Cortex of kidney (tissue), 1 donor: ENCODE measurements around the gene CASZ1.

Experiments
- DNase-seq: peaks from one replicate; lab custom pipeline; 2025; lab: John Stamatoyannopoulos, UW

Gene CASZ1

DNA sequence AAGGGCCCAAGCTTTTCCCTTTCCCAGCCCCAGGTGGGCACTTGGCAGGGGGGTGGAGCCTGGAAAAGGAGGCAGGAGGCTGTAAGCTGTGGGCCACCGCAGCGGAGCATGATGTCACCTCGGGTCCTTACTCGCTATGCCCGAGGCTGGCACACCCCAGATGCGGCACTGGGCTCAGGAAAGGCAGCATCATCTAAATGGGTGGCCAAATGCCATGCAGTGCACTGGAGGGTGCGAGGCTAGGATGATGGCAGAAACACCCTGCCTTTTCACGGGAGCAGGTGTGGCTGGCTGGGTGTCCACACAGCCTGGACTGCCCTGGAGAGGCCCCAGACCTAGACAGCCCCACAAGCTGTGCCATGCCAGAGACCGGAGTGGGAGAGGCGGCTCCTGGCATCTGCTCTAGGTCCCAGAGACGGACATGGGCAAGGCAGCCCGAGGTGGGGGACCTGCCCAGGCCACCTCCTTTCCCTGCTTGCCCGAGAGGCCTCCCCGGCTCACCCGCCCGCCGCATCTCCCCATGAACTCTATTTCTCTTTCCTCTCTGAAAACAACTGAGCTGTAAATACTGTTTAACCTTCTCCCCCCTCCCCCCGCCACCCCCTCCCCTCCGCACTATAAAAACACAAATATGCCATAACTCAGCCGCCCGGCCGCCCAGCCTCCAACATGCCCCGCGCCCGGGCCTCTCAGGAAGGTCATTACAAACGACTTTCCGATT, 124.7 kb downstream of the CASZ1 start:
- DNase-seq = no peak

DNA sequence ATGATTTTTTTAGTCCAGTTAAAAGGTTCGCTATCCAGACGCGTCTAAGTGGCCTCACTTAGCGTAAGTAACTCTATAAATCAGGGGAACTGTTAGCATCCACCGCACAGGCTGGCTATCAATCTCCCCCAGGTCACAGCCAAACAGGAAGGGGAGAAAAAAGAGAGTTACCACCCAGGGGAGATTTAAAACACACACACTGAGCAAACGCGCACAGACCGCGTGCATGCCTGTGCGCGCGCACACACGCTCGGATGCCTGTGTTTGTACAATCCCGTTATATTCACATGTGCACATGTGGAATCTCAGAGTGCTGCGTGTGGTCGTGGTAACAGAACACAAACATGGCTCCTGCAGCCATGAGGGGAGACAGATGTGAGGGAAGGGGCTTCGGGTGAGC, 125.4 kb downstream of the CASZ1 start:
- no peak for DNase-seq

DNA sequence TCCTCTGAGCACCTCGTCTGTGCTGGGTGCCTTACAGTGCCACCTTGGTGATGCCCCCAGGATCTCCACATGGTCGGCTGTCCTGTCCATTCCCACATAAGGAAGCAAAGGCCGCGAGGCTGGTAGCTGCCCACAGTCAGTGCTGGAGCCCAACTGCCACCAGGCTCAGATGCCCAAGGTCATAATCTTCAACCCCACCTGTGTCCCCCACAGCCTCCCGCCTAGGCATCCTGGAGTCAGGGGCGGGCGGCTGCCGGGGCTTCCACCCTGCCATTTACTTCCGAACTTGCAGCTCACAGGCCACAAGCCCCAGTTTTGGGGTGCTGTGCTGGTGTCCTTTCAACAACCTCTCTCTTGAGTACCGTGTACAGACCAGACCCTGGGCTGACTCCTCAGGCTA, 126.3 kb downstream of the CASZ1 start:
- no peak for DNase-seq

DNA sequence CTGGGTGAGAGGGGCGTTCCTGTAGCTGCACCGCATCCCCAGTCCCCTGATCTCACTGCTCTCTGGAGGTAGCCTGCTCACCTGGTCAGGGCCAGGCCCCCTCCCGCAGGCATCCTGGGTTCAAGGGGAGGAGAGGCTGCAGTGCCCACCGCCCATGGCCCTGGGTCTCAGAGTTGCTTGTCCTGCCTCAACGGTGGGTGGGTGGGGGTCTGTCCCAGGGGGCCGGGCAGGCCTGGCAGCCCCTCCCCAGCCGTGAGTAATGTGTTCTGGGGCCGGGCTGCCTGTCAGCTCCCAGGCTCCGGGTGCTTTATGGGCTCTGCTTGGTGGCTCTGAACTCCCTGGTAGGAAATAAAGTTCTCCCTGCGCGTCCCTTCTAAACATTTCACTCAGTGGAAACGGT, 126.9 kb downstream of the CASZ1 start:
- DNase-seq = no peak

DNA sequence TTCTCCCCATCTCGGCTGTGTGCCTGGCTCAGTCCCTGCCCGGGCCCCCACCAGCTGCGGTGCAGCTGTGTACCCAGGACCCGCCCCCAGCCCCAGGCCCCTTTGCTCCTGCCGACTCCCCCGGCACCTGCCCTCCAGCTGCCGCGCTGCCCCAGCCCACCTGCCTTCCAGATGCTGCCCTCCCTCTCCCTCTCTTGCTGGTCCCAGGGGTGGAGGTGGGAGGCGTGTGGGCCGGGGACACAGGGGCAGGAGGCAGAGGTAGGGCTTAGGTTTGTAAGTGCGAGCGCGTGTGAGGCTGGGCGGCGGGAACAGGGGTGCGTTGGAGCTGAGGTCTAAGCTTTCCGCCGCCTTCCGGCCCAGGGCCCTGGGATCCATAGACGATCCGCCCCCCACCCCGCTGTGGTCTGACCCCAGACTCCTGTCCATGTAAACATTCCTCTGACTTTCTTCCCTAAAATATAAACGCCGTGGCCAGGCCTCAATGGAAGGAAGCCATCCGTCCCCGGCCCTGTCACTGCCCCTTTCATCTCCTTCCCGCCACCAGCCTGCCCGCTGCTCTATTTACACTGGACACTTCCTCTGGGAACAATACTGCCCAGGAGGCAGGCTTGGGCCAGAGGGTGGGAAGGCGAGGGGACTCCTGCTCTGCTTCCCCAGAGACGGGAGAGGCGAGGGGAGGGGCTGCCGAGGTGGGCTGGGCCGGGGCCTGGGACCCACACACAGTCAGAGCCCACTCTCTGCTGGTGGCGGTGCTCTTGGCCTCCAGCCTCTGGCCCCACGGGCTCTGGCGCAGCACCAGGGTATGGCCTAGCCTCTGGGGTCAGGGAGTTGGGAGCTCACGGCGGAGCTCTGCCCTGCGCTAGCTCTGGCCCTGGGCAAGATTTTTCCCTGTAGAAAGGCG, 128.3 kb downstream of the CASZ1 start:
- DNase-seq = no peak

DNA sequence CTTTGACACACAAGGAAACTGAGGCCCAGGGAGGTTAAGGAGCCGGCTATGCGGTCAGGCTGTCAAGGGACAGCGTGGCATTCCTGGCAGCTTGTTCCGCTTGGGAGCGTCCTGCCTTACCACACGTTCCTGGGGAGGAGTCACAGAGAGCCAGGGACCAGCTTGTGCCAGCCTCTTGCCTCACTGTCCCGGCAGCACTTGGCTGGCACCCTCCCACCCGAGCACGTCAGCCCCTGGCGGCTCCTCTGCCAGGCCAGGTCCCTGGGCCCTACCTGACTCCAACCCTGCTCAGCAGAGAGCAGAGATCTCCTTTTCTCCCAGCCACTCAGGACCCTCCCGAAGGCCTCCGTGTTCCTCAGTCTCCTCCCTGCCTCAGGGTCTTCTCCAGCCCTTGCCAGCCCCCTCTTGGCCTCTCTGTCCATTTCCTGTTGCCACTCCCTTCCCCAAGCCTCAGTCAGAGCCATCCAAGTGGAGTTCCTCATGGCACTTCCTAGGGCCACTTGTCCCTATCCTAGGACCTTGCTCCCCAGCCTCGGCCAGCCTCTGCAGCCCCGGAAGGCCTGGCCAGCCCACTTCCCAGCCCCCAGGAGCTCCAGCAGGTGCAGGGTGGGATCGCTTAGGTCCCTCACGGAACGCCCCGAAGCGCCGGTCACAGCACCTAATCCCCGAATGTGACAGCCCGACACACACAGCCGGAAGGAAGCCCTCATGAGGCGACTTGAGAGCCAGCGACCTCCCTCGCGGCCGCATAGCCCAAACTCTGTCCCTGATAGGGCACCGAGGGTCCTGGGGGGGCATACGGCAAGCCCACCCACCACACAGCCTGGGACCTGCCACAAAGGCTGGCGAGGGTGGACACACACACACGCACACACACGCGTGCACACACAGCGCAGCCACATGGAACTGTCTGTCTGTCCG, 130.3 kb downstream of the CASZ1 start:
- no peak for DNase-seq

DNA sequence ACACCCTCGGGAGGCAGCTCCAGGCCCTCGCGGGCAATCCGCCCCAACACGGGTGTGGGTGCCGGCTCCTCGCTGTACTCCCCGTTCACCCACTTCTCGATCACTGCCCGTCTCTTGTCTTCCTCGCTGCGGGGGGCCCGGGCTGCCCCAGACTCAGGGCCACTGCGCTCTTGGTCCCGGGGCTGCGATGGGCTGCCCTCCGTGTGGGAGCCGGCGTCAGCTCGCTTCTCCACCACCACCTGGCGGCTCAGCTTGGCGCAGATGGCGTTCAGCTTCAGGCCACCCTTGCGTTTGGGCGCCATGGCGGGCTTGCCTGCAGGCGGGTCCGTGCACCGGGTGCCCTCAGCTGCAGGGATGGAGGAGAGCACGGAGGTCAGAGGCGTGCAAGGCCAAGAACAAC, 131.2 kb downstream of the CASZ1 start:
- DNase-seq = no peak

DNA sequence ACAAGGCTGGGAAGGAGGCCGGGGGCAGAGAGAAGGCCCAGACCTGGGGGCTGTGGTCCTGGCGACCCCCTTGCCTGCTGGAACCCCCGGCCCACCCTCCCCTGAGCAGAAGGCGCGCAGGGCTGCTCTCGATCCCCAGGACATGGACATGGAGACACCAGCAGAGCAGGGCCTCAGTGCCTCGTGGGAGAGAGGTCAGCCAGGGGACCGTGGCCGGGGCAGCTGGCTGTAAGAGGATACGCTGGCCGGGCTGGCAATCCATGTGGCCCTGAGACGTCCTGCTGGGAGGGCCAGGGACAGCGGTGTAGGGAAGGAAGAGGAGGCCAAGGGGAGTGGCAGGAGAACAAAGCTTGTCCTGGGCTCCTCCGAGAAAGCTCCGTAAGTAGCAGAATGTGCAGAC, 132.2 kb downstream of the CASZ1 start:
- no peak for DNase-seq

DNA sequence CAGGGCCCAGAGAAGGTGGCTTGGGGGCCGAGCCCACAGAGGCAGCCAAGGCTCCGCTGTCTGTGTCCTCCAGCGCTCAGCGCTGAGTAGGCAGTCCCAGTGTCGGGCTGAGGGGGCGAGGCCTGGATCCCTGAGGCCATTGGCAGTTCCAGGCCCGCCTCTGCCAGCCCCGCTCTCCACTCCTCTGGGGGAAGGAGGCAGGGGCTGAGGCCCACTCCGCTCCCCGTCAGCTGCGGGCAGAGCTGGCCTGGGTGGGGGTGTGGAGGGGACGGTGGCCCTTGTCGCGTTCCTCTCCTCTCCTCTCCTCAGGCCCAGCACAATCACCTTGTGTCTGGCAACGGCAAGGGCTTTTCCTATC, 132.8 kb downstream of the CASZ1 start:
- no peak for DNase-seq

DNA sequence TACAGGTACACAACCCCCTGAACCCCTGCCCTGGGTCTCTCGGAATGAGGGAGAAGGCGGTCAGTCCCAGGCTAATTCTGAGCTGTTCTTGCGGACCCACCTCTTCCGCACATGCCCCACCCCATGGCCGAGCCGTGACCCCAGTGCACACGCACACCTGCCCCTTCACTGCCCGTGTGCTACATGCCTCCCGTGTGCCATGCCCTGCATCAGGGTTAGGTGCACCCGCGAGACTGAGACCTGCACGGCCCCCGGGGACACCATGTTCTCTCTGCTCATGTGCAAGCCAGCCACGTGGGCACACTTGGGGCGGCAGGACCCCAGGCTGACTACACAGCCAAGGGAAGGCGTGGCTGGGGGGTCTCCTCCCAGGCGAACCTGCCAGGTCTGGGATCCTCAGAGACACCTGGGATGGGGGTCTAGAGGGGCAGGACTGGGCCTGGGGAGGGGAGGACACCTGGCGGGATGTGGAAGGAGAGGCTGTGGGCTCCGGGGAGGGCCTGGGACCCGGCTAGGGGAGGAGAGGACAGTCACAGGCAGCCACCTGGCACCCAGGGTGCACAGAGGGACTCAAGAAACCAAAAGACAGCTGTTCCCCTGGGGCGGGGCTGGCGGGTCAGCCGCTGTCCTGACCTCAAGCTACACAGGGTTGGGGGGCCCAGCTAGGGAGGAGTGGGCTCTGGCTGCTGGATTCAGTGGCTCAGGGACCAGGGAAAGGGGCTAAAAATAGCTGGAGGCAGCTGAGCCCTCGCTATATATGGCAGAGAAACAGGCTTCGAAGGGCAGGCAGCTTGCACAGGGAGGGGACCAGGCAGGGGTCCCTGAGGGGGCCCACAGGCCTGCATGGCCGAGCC, 133.4 kb downstream of the CASZ1 start:
- no peak for DNase-seq

DNA sequence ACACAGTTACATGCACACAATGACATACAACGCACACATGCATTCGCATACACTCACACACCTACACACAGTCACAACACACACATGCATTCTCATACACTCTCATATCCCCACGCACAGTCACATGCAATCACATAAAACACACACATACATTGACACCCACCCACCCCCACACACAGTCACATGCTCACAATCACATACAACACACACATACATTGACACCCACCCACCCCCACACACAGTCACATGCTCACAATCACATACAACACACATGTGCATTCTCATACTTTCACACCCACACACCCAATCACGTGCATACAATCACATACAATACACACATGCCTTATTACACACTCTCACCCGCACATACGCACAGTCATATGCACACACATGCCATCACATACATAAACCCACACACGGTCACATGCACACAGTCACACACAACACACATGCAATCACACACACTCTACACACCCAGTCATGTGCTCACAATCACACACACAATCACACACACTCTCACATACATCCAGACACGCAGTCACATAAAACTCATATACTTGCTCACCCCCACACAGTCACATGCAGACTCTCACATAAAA, 134.3 kb downstream of the CASZ1 start:
- no peak for DNase-seq

DNA sequence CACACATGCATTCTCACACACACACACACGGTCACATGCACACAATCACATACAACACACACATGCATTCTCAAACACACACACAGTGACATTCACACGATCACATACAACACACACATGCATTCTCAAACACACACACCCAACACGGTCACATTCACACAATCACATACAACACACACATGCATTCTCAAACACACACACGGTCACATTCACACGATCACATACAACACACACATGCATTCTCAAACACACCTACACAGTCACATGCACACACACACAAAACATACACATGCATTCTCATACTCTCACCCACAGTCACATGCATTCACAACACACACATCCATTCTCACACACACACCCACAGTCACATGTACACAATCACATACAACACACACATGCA, 135.0 kb downstream of the CASZ1 start:
- no peak for DNase-seq

DNA sequence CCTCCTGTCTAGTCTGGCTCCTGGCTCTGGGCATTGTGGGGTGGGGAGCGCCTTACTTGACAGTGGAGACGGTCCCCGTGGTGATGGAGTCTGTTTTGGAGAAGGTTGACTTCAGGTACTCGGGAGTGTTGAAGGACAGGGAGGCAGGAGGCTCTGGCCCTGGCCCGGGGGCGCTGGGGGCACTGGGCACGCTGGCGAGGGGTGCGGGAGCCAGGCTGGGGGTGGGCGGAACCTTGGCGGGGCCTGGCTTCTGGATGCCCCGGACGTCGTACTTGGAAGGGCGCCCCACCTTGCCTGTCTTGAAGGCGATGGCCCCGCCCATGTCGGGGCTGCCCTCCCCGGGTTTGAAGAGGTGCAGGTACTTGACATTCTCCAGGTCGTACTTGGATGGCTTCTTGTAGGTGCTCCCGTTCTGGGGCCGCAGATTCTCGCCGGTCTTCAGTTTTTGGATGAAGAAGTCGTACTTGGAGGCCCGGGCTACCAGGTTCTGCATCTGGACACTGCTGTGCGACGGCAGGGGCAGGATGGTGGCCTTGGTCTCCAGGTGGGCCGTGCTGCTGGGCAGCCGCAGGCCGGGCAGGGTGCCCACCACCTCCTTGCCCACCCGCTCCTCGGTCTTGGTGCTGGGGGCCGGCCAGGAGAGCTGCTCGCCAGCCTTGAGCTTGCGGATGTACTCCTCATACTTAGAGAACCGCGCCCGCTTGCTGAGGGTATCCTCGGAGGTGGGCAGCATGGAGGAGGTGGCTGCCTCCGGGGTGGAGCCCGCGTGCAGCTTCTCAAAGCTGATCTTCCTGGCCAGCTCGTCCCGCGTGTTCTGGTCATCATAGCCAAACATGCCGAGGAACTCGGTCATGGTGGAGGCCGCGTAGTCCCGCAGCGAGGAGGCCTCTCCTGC, 136.6 kb downstream of the CASZ1 start:
- no peak for DNase-seq

DNA sequence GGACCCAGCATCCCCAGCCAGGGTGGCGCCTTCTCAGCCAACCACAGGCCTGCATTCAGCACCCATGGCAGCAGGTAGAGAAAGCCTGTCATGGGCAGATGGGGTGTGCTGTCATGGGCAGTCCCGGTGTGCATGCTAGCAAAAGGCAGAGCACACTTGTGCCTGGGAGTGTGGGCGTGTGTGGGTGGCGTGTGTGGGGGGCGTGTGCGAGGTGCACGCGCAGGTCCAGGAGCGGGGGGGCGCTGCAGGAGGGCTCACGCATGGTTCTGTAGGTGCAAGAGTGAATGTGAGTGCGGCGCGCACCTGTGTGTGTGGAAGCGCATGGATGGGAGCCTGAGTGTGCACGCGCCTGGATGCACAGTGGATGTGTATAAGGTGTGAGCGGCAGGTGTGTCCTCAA, 137.2 kb downstream of the CASZ1 start:
- DNase-seq = no peak

DNA sequence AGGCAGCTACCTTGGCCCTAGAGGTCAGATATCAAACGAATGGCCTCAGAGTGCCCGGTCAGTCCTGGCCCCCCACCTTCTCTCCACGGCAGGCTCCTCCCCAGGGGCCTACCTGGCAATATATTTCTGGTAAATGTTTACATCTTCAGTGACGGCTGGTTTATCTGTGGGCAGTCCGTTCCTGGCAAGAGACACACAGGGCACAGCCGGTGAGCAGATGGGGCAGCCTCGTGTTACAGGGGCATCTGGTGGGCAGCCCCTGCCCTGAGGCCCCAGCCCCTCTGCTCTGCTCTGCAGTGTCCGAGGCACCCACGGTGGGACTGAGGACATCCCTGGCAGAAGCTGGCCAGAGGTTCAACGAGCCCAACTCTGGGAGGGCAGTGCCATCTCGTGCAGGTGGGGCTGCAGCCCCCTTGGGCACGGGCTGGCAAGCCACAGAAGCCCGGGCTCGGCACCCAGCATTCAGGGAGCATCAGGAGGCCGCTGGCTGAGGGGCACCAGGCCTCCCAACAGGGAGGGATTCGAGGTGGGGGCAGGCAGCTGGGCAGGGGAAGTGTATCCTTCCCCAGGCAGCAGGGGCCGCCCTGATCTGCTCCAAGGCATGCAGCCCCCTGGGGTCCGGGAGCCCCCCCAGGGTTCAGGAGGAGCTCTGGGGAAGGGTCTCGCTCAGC, 137.9 kb downstream of the CASZ1 start:
- no peak for DNase-seq

DNA sequence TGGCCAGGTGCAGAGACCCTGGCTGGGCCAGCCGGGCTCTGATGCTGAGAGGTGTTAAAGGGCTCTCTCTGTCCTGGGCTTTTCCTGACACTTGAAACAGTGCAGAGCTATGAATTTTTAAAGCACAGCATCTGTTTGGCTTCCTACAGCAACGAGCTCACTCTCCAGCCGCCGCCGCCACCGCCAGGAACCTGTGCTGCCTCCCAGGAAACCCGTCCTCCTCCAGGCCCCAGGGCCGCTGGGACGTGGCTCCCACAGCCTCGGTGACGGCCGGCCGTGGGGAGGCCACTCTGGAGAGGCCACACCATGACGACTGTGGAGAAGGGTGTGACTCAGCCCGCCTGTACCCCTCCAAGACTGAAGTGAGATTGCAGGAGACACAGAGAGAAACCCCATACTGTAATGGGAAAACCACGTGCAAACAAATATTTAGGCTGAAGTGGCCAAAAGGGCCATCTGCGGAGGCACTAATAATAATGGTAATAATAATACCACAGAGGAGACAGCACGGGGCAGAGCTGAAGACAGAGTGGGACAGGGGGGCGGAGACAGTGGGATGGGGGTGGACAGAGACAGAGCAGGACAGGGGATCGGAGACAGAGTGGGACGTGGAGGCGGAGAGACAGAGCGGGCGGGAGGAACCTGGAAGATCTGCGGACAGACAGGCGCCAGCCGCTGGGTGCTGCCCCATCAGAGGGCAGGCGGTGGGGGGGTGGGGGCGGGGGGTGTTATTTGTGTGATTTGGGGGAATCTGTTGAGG, 139.2 kb downstream of the CASZ1 start:
- DNase-seq = no peak

DNA sequence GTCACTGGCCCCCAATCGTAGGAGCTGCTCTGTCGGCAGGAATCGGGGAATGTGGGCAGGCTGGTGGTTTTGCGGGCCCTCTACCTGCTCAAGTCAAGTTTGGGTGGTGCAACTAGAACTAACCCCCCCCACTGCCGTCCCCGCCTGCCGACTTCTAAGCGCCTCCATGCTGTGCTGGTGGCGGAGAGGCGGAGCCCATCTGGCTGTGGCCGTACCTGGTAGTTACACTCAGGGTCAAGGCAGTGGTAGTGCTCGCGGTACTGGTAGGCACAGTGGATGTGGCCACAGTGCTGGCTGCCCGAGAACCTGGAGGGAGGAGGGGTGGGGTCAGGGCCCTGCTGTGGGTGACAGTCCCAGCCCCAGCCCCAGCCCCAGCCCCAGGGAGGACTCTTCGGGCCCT, 140.0 kb downstream of the CASZ1 start:
- DNase-seq = no peak

DNA sequence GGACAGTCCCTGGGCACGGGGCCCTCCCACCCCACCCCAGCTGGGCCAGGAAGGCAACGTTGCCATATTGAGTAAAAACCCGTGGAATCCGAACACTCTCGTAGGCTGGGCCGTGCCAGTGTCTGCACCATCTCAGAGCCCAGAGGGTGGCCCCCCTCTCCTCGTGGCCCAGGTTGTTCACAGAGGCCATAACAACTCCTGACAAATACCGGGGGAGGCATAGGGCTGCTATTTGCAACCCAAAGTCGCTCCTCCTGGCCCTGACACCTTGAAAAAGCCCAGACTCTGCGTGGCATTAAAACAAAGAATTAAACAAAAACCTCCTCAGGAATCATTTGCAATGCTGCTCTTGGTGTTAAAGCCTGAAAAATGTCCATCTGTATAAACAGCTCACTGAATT, 141.4 kb downstream of the CASZ1 start:
- DNase-seq = no peak
